Type B pancreatic cell (in vitro differentiated cells): Measurements from ENCODE around the gene CDK19. TPM values are rescaled to one million over a fixed set of nuclear protein-coding genes. Genes with fewer than 3 reads are reported as not detected.
A peak's percentile ranks its signal among the peaks of the same experiment; 100 is the strongest.

Experiments used
- DNase-seq: peaks from one replicate; pipeline ENCODE4 v3.0.0; 2021; ENCODE audit warnings: mixed read lengths; ENCODE audit not compliant: unreplicated experiment; ENCODE audit errors: extremely low spot score
- H3K27ac Mint-ChIP-seq: 2 replicates; pipeline ENCODE4 v1.8.0; 2021; ENCODE audit warnings: mild to moderate bottlenecking, mixed read lengths
- H3K27me3 Mint-ChIP-seq: 2 replicates; pipeline ENCODE4 v1.8.0; 2021; ENCODE audit warnings: mixed read lengths
- H3K36me3 Mint-ChIP-seq: 2 replicates; pipeline ENCODE4 v1.8.0; 2021; ENCODE audit warnings: mixed read lengths
- H3K4me1 Mint-ChIP-seq: one replicate; pipeline ENCODE4 v1.8.0; 2021; ENCODE audit warnings: mixed read lengths; ENCODE audit not compliant: unreplicated experiment
- H3K4me3 Mint-ChIP-seq: 2 replicates; pipeline ENCODE4 v1.8.0; 2021; ENCODE audit warnings: mild to moderate bottlenecking, mixed read lengths
- H3K9me3 Mint-ChIP-seq: 2 replicates; pipeline ENCODE4 v1.8.0; 2021; ENCODE audit warnings: mixed read lengths
- CTCF ChIP-seq: fragments of 200-600 bp; sonication (generic); conservative IDR thresholded peaks from 2 replicates; pipeline ENCODE4 v1.5.0; 2021; ENCODE audit warnings: antibody characterized with exemption, mild to moderate bottlenecking
- total RNA-seq: library from RNA; stranded (reverse); gene quantifications from 2 replicates; pipeline ENCODE4 v1.2.1, GENCODE V29; 2021; ENCODE audit warnings: low replicate concordance

Gene CDK19
- total RNA-seq, 1 donor from 2014 or later = 27.2 TPM

DNA sequence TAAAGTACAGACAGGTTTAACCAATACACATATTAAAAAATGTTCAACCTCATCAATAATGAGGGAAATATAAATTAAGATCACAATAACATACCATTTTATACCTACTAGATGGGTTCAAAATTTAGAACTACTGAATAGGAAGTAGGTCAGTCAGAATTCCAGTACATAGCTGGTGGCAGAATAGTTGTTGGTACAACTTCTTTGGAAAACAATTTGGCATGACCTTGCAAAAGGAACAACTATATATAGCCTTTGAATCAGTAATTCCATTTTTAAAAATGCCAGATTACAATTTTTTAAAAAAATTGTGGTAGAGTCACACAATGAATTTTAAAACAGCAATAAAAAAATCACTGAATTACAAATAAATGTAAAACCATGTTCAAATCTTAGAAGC, 165.6 kb downstream of the CDK19 start:
- DNase-seq = no peak
- H3K36me3 Mint-ChIP-seq = peaks cover 20% of the 10 kb centered on the region
- no peak for TF ChIP-seq CTCF
- no peak overlapping the region for H3K4me3 Mint-ChIP-seq
- H3K27me3 Mint-ChIP-seq = no peaks in the 10 kb centered on the region
- peaks cover 19% of the 10 kb centered on the region for H3K4me1 Mint-ChIP-seq
- no peak overlapping the region for H3K27ac Mint-ChIP-seq
- no peaks in the 10 kb centered on the region for H3K9me3 Mint-ChIP-seq

GRCh38 chr6:110646951-110647910, 168.0 kb downstream of the CDK19 start:
- H3K27ac Mint-ChIP-seq = no peak overlapping the region
- DNase-seq = no peak
- H3K9me3 Mint-ChIP-seq = no peaks in the 10 kb centered on the region
- no peak overlapping the region for H3K4me3 Mint-ChIP-seq
- H3K36me3 Mint-ChIP-seq = peaks cover 24% of the 10 kb centered on the region
- H3K27me3 Mint-ChIP-seq = no peaks in the 10 kb centered on the region
- peaks cover 6% of the 10 kb centered on the region for H3K4me1 Mint-ChIP-seq
- TF ChIP-seq CTCF = peak; percentile 59

GRCh38 chr6:110646419-110646698, 168.9 kb downstream of the CDK19 start:
- Mint-ChIP-seq H3K4me3 (no peak overlapping the region), H3K27me3 (no peaks in the 10 kb centered on the region), H3K27ac (no peak overlapping the region), H3K4me1 (peaks cover 6% of the 10 kb centered on the region), H3K36me3 (peaks cover 24% of the 10 kb centered on the region), H3K9me3 (no peaks in the 10 kb centered on the region)
- DNase-seq = no peak
- TF ChIP-seq CTCF = no peak

- Mint-ChIP-seq H3K9me3 (no peaks in the 10 kb centered on the region), H3K36me3 (peaks cover 27% of the 10 kb centered on the region), H3K27ac (no peak overlapping the region), H3K4me3 (no peak overlapping the region), H3K27me3 (no peaks in the 10 kb centered on the region), H3K4me1 (peaks cover 5% of the 10 kb centered on the region)
- no peak for TF ChIP-seq CTCF
- DNase-seq = no peak
Measured at GRCh38 chr6:110645685-110646418, 169.4 kb downstream of the CDK19 start.

GRCh38 chr6:110643175-110643574, 172.1 kb downstream of the CDK19 start:
- peaks cover 4% of the 10 kb centered on the region for H3K9me3 Mint-ChIP-seq
- no peak overlapping the region for H3K27ac Mint-ChIP-seq
- no peak for TF ChIP-seq CTCF
- no peaks in the 10 kb centered on the region for H3K4me1 Mint-ChIP-seq
- DNase-seq = no peak
- no peak overlapping the region for H3K4me3 Mint-ChIP-seq
- H3K36me3 Mint-ChIP-seq = peaks cover 23% of the 10 kb centered on the region
- no peaks in the 10 kb centered on the region for H3K27me3 Mint-ChIP-seq
